Lower leg skin (tissue), 3 donors: ENCODE results near the gene LDHAL6B.

Experiments
- CTCF ChIP-seq, 3 donors: fragments of 450-650 bp; IDR thresholded peaks; one replicate each; pipeline ENCODE4 v1.5.1; 2016; ENCODE audit warnings: antibody characterized with exemption in 3 of 3, mild to moderate bottlenecking in 3 of 3, moderate library complexity in 2 of 3
- POLR2A ChIP-seq, 2 donors: fragments of 450-650 bp; IDR thresholded peaks; one replicate each; pipeline ENCODE4 v1.6.1; 2016 to 2017; ENCODE audit warnings: antibody characterized with exemption in 2 of 2, mild to moderate bottlenecking in 1 of 2, moderate library complexity in 1 of 2

- no peak for TF ChIP-seq POLR2A (IDR thresholded peaks at IDR 0.05)
- no peak for TF ChIP-seq CTCF (IDR thresholded peaks at IDR 0.05)
Measured at GRCh38 chr15:59158701-59159034, 48.0 kb upstream of the LDHAL6B start.
